SK-N-SH treated with all-trans-retinoic acid at 6 μM for 48 hours (cell line): Measurements from ENCODE around the gene CHCHD6.

Experiments
- ARNTL ChIP-seq: fragments of 450-650 bp; formaldehyde crosslinking; IDR thresholded peaks from 2 replicates; pipeline ENCODE4 v1.5.0; 2020; ENCODE audit warnings: low read depth, mild to moderate bottlenecking, moderate library complexity, borderline replicate concordance
- CSRNP3 ChIP-seq: fragments of 250-450 bp; sonication (Bioruptor Pico); IDR thresholded peaks from 2 replicates; pipeline ENCODE4 v1.5.1; 2021; ENCODE audit warnings: mild to moderate bottlenecking, moderate library complexity
- ESRRG ChIP-seq: fragments of 250-450 bp; sonication (Bioruptor Pico); IDR thresholded peaks from 2 replicates; pipeline ENCODE4 v1.6.1; 2021; ENCODE audit warnings: mild to moderate bottlenecking
- ISL1 ChIP-seq: fragments of 250-450 bp; sonication (Bioruptor Pico); IDR thresholded peaks from 2 replicates; pipeline ENCODE4 v2.1.2; 2022; ENCODE audit warnings: mild to moderate bottlenecking, moderate library complexity
- PATZ1 ChIP-seq: fragments of 250-450 bp; sonication (Bioruptor Pico); IDR thresholded peaks from 2 replicates; pipeline ENCODE4 v1.8.0; 2020; ENCODE audit warnings: mild to moderate bottlenecking, moderate library complexity, borderline replicate concordance
- PPARA ChIP-seq: fragments of 250-450 bp; sonication (Bioruptor Pico); IDR thresholded peaks from 2 replicates; pipeline ENCODE4 v1.5.0; 2020; ENCODE audit warnings: mild to moderate bottlenecking, borderline replicate concordance
- TOX ChIP-seq: fragments of 250-450 bp; sonication (Bioruptor Pico); IDR thresholded peaks from 2 replicates; pipeline ENCODE4 v1.8.0; 2021; ENCODE audit warnings: mild to moderate bottlenecking, moderate library complexity, borderline replicate concordance
- ZFP3 ChIP-seq: fragments of 250-450 bp; sonication (Bioruptor Pico); IDR thresholded peaks from 2 replicates; pipeline ENCODE4 v1.5.0; 2020; ENCODE audit warnings: mild to moderate bottlenecking, moderate library complexity
- ZFP30 ChIP-seq: fragments of 450-650 bp; formaldehyde crosslinking; IDR thresholded peaks from 2 replicates; pipeline ENCODE4 v1.5.0; 2022; ENCODE audit warnings: mild to moderate bottlenecking, moderate library complexity
- ZNF565 ChIP-seq: fragments of 450-650 bp; formaldehyde crosslinking; conservative IDR thresholded peaks from 2 replicates; pipeline ENCODE4 v1.5.0; 2020; ENCODE audit warnings: low read depth, mild to moderate bottlenecking, moderate library complexity
- ZNF8 ChIP-seq: fragments of 450-650 bp; formaldehyde crosslinking; IDR thresholded peaks from 2 replicates; pipeline ENCODE4 v1.5.0; 2020; ENCODE audit warnings: mild to moderate bottlenecking, moderate library complexity

GRCh38 chr3:126866175-126866759 is 162.2 kb downstream of the CHCHD6 start:
- TF ChIP-seq ZNF565 (CRISPR knock-in tag): no peak
- no peak for TF ChIP-seq ISL1 (CRISPR knock-in tag)
- no peak for TF ChIP-seq CSRNP3
- no peak for TF ChIP-seq ARNTL (CRISPR knock-in tag)
- TF ChIP-seq PATZ1 (CRISPR knock-in tag): no peak
- no peak for TF ChIP-seq TOX (CRISPR knock-in tag)
- no peak for TF ChIP-seq ZFP30
- TF ChIP-seq ESRRG: no peak
- TF ChIP-seq PPARA: no peak
- no peak for TF ChIP-seq ZNF8
- TF ChIP-seq ZFP3 (CRISPR knock-in tag): no peak
